Measurements from ENCODE around the gene JUND. TPM values are rescaled to one million over a fixed set of nuclear protein-coding genes. Genes with fewer than 3 reads are reported as not detected.

The JUND gene
- total RNA-seq, 4 donors from 2014 or later, result 629 to 753 (median 680) TPM

GRCh38 chr19:18262917-18263316 lies 18.5 kb downstream of the JUND start:
- Histone ChIP-seq H3K27ac (no peak overlapping the region), H3K9me3 (no peaks in the 10 kb centered on the region), H3K27me3 (no peaks in the 10 kb centered on the region), H3K4me1 (no peaks in the 10 kb centered on the region), H3K4me3 (no peak overlapping the region), H3K36me3 (peaks cover 0 to 38% (median 0%) of the 10 kb centered on the region in 3 donors)
- TF ChIP-seq CTCF (IDR thresholded peaks at IDR 0.05), result no peak
- no peak for TF ChIP-seq POLR2A (IDR thresholded peaks at IDR 0.05)
- no peak for DNase-seq

GRCh38 chr19:18262144-18262543 lies 19.3 kb downstream of the JUND start:
- Histone ChIP-seq H3K27me3 (no peaks in the 10 kb centered on the region), H3K9me3 (no peaks in the 10 kb centered on the region), H3K4me1 (no peaks in the 10 kb centered on the region), H3K27ac (no peak overlapping the region), H3K36me3 (peaks cover 0 to 30% (median 0%) of the 10 kb centered on the region in 3 donors), H3K4me3 (no peak overlapping the region)
- DNase-seq, result no peak
- no peak for TF ChIP-seq POLR2A (IDR thresholded peaks at IDR 0.05)
- no peak for TF ChIP-seq CTCF (IDR thresholded peaks at IDR 0.05)

GRCh38 chr19:18261474-18261873 lies 19.9 kb downstream of the JUND start:
- Histone ChIP-seq H3K9me3 (no peaks in the 10 kb centered on the region), H3K4me3 (no peak overlapping the region), H3K27me3 (no peaks in the 10 kb centered on the region), H3K36me3 (peaks cover 0 to 24% (median 0%) of the 10 kb centered on the region in 3 donors), H3K4me1 (no peaks in the 10 kb centered on the region), H3K27ac (no peak overlapping the region)
- DNase-seq, result peak in 1 of 3 donors; percentile 45
- TF ChIP-seq POLR2A (IDR thresholded peaks at IDR 0.05) (no peak), CTCF (IDR thresholded peaks at IDR 0.05) (no peak)

- Histone ChIP-seq H3K9me3 (no peaks in the 10 kb centered on the region), H3K36me3 (peaks cover 0 to 8% (median 0%) of the 10 kb centered on the region in 3 donors), H3K4me1 (peaks cover 0 to 7% (median 2%) of the 10 kb centered on the region in 4 donors), H3K27ac (no peak overlapping the region), H3K27me3 (no peaks in the 10 kb centered on the region), H3K4me3 (no peak overlapping the region)
- TF ChIP-seq POLR2A (IDR thresholded peaks at IDR 0.05), result no peak
- TF ChIP-seq CTCF (IDR thresholded peaks at IDR 0.05), result no peak
- DNase-seq, result no peak
These were observed 21.5 kb downstream of the JUND start for GRCh38 chr19:18259893-18260292.

GRCh38 chr19:18257503-18258470 lies 23.6 kb downstream of the JUND start:
- DNase-seq, result peak in 1 of 3 donors; percentile 44

More at GRCh38 chr19:18257503-18258470, 23.6 kb downstream of the JUND start:
- TF ChIP-seq POLR2A (IDR thresholded peaks at IDR 0.05) (no peak), CTCF (IDR thresholded peaks at IDR 0.05) (no peak)
- Histone ChIP-seq H3K4me1 (peaks cover 0 to 17% (median 3%) of the 10 kb centered on the region in 4 donors), H3K4me3 (no peak overlapping the region), H3K36me3 (no peaks in the 10 kb centered on the region), H3K27ac (no peak overlapping the region), H3K9me3 (no peaks in the 10 kb centered on the region), H3K27me3 (no peaks in the 10 kb centered on the region)

All from Peyer's patch (tissue), 4 donors.